ENCODE results near the gene TCF4. TPM values are rescaled to one million over a fixed set of nuclear protein-coding genes. Genes with fewer than 3 reads are reported as not detected.

TCF4 gene
- total RNA-seq, 1 experiment from 2014 or later: 0.42 TPM

- no peaks in the 10 kb centered on the region for H3K36me3 ChIP-seq (ENCODE audit: control insufficient read depth in 1 of 2, insufficient read depth in 2 of 2, low read length in 2 of 2)
- H2AFZ ChIP-seq (ENCODE audit: low read depth, low read length, poor library complexity, severe bottlenecking): no peak overlapping the region
- no peaks in the 10 kb centered on the region for H3K4me1 ChIP-seq (ENCODE audit: control insufficient read depth in 1 of 2, insufficient read depth in 2 of 2, low read length in 2 of 2)
- BruUV-seq (replicated peaks): no TSS peak
- POLR2A ChIA-PET: no interaction called here
- H3K4me2 ChIP-seq (ENCODE audit: low read length): no peak overlapping the region
- CTCF ChIA-PET: no interaction called here
- RAD21 ChIA-PET (ENCODE audit: low non-redundant PET in 1 of 2, low total read pairs in 2 of 2, uncharacterized antibody in 2 of 2, unreplicated experiment in 2 of 2): no interaction called here
- ATAC-seq (no peak), DNase-seq (ENCODE audit: low read depth, low spot score) (no peak)
- no peaks in the 10 kb centered on the region; the same call in 1 of the 2 replicates for H4K20me1 ChIP-seq (ENCODE audit: insufficient read depth)
- no peaks in the 10 kb centered on the region for H3K79me2 ChIP-seq (ENCODE audit: insufficient read depth, low read length)
- H3K4me3 ChIP-seq (replicated peaks in 1 of 2; ENCODE audit: low read depth in 1 of 2, low read length in 2 of 2): no peak overlapping the region
- H3K9me2 ChIP-seq (ENCODE audit: insufficient read depth): no peaks in the 10 kb centered on the region
- intact Hi-C loops (cut with micrococcal nuclease): no loop called here
- no peak overlapping the region for H3K27ac ChIP-seq (ENCODE audit: low read depth, low read length)
- H3K27me3 ChIP-seq (ENCODE audit: insufficient read depth, low read length): peaks cover 10% of the 10 kb centered on the region
- TF ChIP-seq ZFX (IDR thresholded peaks at IDR 0.05) (no peak), SIN3A (IDR thresholded peaks at IDR 0.05; ENCODE audit: low read depth) (no peak), ELF1 (IDR thresholded peaks at IDR 0.05; ENCODE audit: borderline replicate concordance, low read depth) (no peak), POLR2A (IDR thresholded peaks at IDR 0.05; ENCODE audit: borderline replicate concordance, extremely low read depth, insufficient read depth, insufficient read length) (no peak), REST (IDR thresholded peaks at IDR 0.05; ENCODE audit: low read depth) (no peak), ZNF274 (IDR thresholded peaks at IDR 0.05; ENCODE audit: low read depth, low read length) (no peak), EZH2phosphoT487 (IDR thresholded peaks at IDR 0.05; ENCODE audit: borderline replicate concordance) (no peak), ATF3 (IDR thresholded peaks at IDR 0.05) (no peak), TCF7L2 (IDR thresholded peaks at IDR 0.05; ENCODE audit: borderline replicate concordance, extremely low read depth, insufficient read depth, insufficient read length) (no peak)
- H3K9me3 ChIP-seq (ENCODE audit: control insufficient read depth in 1 of 2, insufficient read depth in 1 of 2, low read depth in 1 of 2, low read length in 2 of 2): no peaks in the 10 kb centered on the region
- no peak overlapping the region for H3K9ac ChIP-seq (ENCODE audit: low read length)
Measured at GRCh38 chr18:55252901-55253300, 335.1 kb downstream of the TCF4 start.
